ENCODE data around the gene ATXN1. TPM values are rescaled to one million over a fixed set of nuclear protein-coding genes. Genes with fewer than 3 reads are reported as not detected.

Gene ATXN1
- total and polyA plus RNA-seq, 2 donors from 2014 or later: 4.2 to 58.2 TPM

DNA sequence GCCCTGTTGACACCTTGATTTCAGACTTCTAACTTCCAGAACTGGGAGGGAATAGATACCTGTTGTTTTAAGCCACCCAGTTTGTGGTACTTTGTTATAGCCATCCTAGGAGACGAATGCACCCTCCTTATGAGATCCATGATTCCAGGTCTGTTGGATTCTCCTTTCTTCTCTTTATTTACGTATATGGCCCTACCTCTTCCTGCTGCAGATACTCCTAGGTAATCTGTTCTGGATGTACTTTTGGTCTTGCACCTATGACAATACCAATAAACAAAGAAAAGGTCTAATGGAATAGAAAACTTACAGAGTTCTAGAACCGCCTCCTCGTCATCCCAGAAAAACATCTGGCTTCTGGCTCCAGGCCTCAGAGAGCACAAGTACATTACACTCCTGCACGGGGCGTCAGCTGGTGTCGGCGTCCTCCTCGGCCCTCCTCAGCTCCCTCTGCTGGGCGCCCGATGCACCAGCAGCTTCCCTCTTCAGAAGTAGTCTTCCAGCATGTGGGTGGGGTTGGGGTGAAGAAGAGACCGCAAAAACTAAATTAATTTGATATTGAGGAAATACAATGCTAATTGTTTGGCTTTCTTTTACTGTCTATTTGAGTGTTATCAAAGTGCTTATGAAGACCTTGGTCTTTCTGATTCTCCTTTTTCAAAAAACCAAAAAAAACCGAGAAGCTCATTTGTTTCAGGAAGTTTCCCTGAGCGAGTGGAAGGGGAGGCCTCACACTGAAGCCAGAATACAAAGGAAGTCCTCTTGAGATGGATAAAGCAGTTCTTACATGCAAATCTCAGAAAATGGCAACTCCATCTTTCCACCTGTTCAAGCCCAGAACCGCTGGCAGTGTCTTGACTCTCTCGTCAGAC is 9.7 kb upstream of the ATXN1 start:
- no peaks in the 10 kb centered on the region for H3K36me3 ChIP-seq (ENCODE audit: control insufficient read depth in 2 of 3, insufficient read depth in 3 of 3, low read length in 3 of 3)
- H3K27ac ChIP-seq (ENCODE audit: low read depth in 2 of 2, low read length in 2 of 2): no peak overlapping the region
- H3K27me3 ChIP-seq (ENCODE audit: control insufficient read depth, insufficient read depth, low read length): no peaks in the 10 kb centered on the region
- no peak overlapping the region for H3K9ac ChIP-seq (ENCODE audit: low read length in 3 of 3)
- TF ChIP-seq, protein P1, sequence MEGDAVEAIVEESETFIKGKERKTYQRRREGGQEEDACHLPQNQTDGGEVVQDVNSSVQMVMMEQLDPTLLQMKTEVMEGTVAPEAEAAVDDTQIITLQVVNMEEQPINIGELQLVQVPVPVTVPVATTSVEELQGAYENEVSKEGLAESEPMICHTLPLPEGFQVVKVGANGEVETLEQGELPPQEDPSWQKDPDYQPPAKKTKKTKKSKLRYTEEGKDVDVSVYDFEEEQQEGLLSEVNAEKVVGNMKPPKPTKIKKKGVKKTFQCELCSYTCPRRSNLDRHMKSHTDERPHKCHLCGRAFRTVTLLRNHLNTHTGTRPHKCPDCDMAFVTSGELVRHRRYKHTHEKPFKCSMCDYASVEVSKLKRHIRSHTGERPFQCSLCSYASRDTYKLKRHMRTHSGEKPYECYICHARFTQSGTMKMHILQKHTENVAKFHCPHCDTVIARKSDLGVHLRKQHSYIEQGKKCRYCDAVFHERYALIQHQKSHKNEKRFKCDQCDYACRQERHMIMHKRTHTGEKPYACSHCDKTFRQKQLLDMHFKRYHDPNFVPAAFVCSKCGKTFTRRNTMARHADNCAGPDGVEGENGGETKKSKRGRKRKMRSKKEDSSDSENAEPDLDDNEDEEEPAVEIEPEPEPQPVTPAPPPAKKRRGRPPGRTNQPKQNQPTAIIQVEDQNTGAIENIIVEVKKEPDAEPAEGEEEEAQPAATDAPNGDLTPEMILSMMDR (IDR thresholded peaks at IDR 0.05; ENCODE audit: borderline replicate concordance, extremely low read depth, insufficient read depth): peak; percentile 89
- peaks cover 0 to 3% (median 2%) of the 10 kb centered on the region in 3 donors for H3K4me1 ChIP-seq (ENCODE audit: control insufficient read depth in 2 of 3, insufficient read depth in 2 of 3, low read depth in 1 of 3, low read length in 3 of 3)
- H3K9me3 ChIP-seq (ENCODE audit: control insufficient read depth in 2 of 3, insufficient read depth in 1 of 3, low read length in 3 of 3): no peaks in the 10 kb centered on the region
- intact Hi-C loops (cut with DNase I): no loop called here
- FAIRE-seq (no peak), DNase-seq (peak; percentile 72 to 91 (median 73))
- H3K4me3 ChIP-seq (ENCODE audit: low read length in 3 of 3): no peak overlapping the region

DNA sequence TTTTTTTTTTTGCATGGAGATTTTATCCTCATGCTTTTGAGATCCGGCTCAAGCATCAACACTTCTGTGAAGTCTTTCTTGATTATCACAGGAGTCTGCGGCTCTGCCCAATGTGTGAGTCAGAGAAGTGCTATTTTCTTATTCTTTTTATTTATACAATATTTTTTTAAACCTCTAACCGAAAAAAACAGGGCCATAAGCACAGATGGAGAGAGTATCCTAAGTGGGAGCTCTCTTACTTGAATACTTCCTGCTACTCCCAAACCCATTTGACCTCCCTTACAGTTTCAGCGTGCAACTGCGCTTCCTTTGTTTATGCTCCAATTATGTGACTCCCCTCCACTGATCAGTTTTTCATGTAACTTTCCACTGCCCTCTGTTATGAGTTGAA is 8.7 kb upstream of the ATXN1 start:
- DNase-seq (no peak), FAIRE-seq (no peak)
- H3K27me3 ChIP-seq (ENCODE audit: control insufficient read depth, insufficient read depth, low read length): no peaks in the 10 kb centered on the region
- no peak overlapping the region for H3K4me3 ChIP-seq (ENCODE audit: low read length in 3 of 3)
- H3K9me3 ChIP-seq (ENCODE audit: control insufficient read depth in 2 of 3, insufficient read depth in 1 of 3, low read length in 3 of 3): no peaks in the 10 kb centered on the region
- H3K4me1 ChIP-seq (ENCODE audit: control insufficient read depth in 2 of 3, insufficient read depth in 2 of 3, low read depth in 1 of 3, low read length in 3 of 3): peaks cover 0 to 3% (median 2%) of the 10 kb centered on the region in 3 donors
- no peak overlapping the region for H3K9ac ChIP-seq (ENCODE audit: low read length in 3 of 3)
- intact Hi-C loops (cut with DNase I): loop anchor here (10.0 kb wide), 2 partner anchors 255 to 435 kb away; no protein-coding TSS in a partner anchor
- no peaks in the 10 kb centered on the region for H3K36me3 ChIP-seq (ENCODE audit: control insufficient read depth in 2 of 3, insufficient read depth in 3 of 3, low read length in 3 of 3)
- no peak overlapping the region for H3K27ac ChIP-seq (ENCODE audit: low read depth in 2 of 2, low read length in 2 of 2)
- TF ChIP-seq, protein P1 (IDR thresholded peaks at IDR 0.05; ENCODE audit: borderline replicate concordance, extremely low read depth, insufficient read depth): no peak

DNA sequence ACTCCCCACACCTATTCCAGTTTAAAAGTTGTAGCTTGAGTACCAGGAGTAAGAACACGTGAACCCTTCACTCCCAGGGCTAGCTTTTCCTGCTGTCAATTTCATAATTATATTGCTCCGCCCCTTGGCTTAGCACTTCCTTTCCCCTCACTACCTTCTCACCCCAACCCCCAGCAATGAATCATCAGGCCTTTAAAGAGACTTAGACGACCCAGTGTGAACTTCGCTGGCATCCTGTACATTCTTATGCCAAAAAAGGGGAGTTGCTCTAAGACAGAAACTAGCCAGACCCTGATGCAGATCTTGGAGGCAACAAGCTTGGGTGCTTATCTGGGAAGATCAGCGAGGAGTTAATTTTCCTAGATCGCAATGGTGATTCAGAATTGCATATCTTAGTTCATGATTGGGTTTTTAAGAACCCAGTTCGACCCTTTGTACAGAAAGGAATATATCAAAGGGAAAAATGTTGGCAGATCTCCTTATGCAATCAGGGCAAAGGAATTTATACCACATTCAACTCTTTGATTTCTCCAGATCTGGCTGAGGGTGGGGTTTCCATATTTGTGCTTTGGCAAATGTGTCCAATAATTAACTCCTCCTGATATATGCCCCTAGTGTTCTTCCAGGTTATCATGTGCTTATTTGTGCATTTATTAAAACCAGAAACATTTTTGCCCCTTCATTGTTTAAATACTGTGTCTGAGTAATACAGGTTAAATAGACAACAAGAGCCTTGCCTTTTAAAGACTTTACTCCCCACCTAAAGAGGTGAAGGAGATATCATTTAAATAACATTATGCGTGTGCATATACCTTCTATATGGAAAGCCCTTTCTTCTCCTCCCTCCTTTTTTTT is 8.1 kb upstream of the ATXN1 start:
- no peak overlapping the region for H3K4me3 ChIP-seq (ENCODE audit: low read length in 3 of 3)
- FAIRE-seq (no peak), DNase-seq (peak in 1 of 5 donors; percentile 70)
- TF ChIP-seq, protein P1 (IDR thresholded peaks at IDR 0.05; ENCODE audit: borderline replicate concordance, extremely low read depth, insufficient read depth): no peak
- H3K27me3 ChIP-seq (ENCODE audit: control insufficient read depth, insufficient read depth, low read length): no peaks in the 10 kb centered on the region
- no peak overlapping the region for H3K9ac ChIP-seq (ENCODE audit: low read length in 3 of 3)
- peak overlapping the region in 1 of 2 donors; percentile 40 for H3K27ac ChIP-seq (ENCODE audit: low read depth in 2 of 2, low read length in 2 of 2)
- no peaks in the 10 kb centered on the region for H3K9me3 ChIP-seq (ENCODE audit: control insufficient read depth in 2 of 3, insufficient read depth in 1 of 3, low read length in 3 of 3)
- intact Hi-C loops (cut with DNase I): loop anchor here (10.0 kb wide), 2 partner anchors 255 to 435 kb away; no protein-coding TSS in a partner anchor
- H3K4me1 ChIP-seq (ENCODE audit: control insufficient read depth in 2 of 3, insufficient read depth in 2 of 3, low read depth in 1 of 3, low read length in 3 of 3): peaks cover 0 to 3% (median 2%) of the 10 kb centered on the region in 3 donors
- no peaks in the 10 kb centered on the region for H3K36me3 ChIP-seq (ENCODE audit: control insufficient read depth in 2 of 3, insufficient read depth in 3 of 3, low read length in 3 of 3)
